ENCODE measurements around the gene KLF7.

KLF7 gene

DNA sequence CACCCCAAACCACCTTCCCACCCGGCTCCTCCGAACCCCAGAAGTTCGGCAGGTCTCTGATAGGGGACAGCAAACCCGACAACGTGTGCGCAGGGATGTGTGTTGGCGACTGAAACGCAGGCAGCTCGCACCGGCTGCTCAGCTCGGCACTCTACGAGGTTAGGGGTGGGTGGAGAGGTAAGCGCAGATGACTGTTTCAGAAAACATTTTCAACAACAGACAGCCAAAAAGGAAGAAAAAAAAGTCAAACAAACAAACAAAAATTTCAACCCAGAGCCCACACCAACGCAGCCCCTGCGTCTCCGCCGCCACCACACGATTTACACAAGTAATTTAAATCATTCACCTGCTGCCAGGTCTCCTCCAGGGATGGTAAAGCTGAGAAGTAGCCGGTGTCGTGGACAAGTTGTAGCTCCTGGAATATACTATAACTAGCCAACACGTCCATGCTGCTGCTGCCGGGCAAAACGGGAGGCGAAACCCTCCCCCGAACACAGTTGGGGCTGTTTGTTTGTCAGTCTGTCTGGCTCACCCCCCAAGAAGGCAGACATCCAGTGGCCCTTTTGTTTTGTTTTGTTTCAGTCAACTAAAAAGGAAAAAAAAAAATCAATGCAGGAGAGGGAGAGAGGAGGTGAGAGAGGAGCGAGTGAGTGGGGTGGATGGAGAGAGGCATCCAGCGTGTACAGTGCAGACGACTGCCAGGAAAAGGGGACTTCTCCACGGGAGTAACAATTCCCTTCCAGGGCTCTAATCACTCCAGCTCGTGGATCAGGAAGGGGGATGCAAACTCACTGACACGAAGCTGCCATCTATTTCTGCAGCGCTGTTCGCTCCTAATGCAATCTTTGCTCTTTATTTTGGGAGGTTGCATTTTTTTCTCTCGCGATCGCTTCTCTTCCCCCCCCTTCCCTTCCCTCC is at the start of gene KLF7:
Gene KLF7, minus strand, starts transcription at position 828 of the 918 bp plus-strand sequence. Its CDS starts 380 bp downstream, at position 448.
- DNase-seq, result peak; percentile 75

DNA sequence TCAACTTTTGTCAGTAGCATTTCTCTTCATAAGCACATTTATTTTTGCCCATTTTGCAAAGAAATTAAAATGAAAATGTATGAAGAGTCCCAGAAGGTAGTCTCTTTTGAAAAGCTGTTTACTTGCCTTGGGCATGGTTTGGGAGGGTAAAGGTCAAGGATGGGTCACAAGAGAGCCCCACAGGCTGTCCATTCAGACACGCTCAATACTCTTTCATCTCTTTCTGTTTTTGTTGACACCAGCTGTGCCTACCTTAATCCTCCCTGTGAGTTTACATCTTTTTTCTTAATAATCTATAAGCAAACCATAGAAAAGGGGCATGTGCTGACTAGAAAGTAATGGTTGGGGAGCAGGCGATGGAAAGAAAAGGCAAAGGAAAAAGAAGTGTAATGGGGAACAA is 49.6 kb upstream of the KLF7 start:
- no peak for DNase-seq

DNA sequence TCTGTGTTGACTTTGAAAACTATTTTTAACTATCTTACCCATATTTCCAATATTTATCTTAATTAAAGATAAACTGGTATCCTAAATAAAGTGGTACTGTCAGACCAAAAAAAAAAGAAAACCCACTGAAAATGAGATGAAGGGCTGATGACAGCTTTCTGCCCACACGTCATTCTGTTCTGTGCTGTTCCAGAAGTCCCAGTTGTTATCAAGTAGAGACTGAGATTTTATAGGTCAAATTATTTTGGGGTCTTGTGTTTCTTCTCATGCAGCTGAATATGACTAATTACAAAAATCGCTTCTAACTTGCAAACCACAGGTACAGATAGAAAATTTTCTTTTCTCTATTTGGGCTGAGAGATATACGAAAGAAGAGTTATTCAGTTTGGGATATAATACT is 48.7 kb upstream of the KLF7 start:
- no peak for DNase-seq

DNA sequence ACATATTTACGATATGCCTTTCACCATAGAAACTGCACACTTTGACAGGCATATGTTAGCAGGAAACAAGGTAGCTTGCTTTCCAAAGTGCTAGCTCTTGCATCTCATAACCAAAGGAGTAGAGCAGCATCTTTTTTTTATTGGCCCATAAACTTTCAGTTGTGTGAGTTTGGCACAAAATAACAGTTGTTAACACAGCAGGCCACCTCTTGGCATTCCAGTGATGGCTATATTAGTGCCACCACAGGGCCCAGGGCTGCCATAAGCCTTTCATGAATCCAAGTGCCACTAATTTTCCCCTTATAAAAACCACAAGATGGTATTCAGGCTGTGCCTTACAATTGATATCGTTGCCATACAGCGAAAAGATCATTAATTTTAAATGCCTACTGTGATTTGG is 40.3 kb upstream of the KLF7 start:
- DNase-seq, result no peak

DNA sequence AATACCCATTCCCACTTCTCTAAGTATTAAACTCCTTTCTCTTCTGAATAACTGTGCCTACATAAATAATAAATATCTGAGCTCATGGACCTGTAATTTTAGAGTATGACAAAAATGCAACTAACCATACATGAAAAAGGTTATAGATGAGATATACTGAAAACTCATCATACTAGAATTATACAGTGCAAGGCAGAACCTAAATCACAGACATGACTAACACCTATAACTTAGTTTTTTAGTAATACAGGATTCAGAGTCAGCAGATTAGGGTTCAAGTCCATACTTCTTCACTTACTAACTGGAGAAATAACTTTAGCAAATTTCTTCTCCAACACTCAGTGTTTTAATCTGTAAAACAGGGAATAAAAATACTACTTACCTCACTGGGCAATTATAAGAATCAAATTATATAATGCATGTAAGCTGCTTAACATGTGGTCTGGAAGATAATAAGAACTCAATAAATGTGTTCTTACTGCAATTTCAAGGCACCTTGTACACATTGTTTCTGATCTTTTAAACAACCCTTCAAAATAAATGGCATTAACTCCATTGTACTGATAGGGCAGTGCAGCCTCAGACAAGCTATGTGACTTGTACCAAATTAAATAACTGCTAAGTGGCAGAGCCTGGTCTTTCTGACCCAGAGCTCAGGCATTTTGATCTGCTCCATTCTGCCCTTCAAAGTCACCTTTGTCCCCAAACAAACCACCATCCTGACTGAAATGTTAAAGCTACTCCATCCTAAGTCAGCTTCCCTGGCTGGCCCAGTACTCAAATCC is 39.6 kb upstream of the KLF7 start:
- no peak for DNase-seq

DNA sequence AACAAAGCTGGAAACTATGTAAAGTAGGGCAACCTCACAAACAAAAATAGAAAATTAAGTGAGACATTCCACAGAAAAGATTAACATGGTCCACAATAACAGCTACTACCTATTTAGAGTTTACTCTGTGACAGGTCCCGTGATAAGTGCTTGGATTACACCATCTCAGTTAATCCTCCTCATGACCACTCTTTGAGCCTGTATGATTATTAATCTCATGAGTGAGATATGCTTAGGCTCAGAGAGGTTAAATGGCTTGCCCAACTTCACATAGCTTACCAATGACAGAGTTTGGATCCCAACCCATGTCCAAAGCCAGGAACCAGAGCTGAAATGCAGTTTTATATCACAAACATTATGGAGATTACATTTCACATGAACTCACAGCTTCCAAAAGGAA is 37.3 kb upstream of the KLF7 start:
- no peak for DNase-seq

DNA sequence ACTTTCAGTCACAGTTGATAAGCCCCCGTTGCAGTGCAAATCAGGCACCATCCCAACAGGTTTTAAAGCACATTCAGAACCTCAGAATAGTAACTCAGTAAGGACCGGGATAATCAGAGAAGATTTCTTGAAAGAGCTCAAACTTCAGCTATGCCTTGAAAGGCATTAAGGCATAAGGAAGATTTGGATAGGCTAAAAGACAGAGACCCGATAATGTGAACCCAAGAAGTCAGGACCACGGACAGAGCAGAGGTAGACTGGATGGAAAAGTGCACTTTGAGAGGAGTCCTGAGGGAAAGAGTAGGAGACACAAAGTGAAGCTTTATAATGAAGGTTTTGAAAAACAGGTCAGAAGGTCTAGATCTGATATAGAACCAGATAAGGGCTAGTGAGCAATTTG is 36.9 kb upstream of the KLF7 start:
- no peak for DNase-seq

DNA sequence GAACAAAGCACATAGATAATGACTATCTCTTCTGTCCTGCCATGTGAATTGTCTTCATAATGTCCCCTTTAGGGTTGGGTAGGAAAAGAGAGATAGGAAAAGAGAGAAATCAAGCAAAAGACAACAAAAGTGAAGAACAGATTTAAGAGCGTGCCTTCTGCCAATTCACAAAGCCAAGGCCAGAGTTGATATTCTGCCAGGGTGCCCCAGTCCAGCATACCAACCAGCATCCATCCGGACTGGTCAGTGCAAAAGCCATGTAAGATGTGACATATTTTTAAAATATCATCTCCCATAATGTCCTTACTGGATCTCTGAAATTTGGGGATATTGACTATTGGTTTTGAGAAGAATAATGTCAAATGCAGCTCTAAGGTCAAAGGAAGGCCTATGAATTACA is 35.7 kb upstream of the KLF7 start:
- no peak for DNase-seq

DNA sequence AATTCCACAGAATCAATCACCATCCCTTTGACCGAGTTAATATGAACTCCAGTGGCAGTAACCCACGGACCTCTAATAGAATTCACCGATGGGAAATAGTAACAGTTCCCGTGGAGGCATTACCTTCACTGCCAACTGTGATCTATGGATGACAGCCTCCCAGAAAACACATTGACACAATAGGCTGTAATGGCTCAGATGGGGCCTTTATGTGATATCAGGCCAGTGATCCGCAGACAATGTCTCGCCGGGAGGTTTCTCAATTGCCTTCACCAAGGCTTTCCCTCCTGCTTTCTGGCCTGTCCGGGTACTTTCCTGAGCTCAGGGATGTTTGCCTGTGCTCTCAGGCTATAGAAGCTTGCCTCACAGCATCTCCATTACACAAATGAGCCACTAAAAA is 34.4 kb upstream of the KLF7 start:
- DNase-seq, result no peak

DNA sequence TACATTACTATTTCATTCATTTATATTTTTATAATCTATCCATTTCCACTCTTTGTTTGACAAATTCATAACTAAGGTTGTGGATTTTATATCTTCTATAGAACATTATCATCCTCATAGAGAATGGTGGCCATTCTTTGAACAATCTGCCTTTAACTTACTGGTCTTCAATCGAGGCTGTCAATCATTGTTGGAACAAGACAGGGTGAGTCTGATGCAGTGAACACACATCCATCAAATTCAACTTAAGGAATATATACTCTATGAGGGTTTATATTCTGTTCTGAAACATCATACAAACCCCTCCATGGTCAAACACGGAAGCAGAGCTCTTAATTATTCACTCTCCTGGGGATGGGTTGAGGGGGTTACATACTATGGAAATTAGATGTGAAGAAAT is 28.3 kb upstream of the KLF7 start:
- DNase-seq, result no peak

DNA sequence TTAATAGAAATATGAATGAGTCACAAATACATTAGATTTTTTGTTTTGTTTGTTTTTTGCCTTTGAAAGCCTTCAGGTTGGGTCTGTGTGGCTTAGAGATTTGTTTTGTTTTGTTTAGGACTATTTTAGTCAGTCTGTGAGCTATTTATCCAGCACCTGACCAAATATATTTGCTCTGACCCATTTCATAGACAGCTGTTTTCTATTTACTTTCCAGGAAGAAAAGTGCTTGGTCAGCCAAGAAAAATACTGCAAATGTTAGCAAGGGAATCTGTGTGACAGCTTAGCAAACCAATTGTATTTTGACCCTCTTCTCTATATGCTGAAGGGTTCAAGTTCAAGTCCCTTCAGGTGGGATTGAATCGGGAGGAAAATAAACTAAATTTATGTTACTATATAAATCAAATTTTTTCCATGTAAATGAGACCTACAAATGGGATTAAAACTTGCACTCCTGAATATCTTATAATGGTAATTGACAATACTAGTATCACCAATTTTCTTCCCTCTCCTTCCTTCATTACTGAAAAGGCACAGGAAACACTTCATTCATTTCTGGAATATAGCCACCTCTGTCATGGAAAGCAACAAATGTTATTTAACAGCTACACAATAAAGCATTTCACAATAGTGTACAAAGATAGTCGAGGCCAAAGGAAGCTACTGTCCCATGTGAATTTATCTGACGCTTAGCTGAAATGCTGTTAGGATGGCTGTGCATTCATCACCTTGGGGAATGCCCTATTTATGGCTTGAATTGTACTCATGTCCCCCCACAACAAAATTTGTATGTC is 23.1 kb upstream of the KLF7 start:
- DNase-seq, result no peak

DNA sequence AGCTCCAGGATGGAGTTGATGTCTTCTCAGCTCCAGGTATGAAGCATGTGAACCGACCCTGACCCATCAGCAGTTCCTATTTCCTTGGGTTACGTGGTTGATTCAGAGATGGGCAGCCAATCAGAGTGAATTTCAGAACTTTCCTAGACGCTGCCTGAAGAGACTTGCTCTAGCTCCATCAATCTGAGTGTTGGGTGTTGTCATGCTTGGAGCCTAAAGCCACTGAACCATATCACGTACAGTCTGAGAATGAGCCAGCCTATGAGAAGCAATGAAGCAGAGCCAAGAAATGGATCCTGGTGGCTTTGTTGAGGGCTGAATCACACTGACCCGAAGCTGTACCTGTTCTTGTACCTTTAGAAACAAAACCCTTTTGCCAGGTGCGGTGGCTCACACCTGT is 19.6 kb upstream of the KLF7 start:
- DNase-seq, result no peak

DNA sequence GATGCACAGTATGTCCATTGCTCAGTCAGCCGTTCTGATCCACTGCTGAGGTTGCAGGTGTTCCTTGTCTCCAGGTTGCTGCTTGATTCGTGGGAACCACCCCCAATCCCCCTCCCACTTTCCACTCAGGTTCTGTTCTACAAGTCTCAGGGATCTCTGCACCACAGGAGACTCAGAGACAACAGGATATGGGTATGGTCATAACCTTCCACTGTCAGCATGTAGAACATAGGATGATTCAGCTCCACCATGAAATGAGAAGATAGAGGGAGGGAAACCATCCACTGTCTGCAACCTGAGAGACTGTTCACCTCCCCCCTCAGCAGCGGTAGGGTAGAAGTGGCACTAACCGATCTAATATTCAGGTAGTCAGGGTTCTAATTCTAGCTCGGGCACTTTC is 19.0 kb upstream of the KLF7 start:
- DNase-seq, result no peak

DNA sequence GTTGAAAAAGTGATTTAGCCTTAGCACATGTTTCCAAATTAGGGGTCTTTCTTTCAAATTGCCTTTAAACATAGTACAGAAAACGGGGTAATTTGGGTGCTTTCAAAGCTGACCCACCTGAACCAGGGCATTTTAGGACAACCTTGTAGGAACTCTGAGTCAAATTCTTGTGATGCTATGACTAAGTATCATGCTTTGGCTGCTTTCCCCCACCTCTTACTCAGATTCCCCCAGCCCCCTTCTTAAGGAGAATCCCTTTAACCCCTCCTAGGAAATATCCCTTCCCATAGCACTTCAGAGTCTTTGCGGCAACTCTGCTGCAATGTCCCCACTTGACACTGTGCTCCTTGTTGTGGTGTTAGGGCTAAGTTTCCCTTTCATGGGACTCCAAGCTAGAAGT is 18.6 kb upstream of the KLF7 start:
- no peak for DNase-seq

DNA sequence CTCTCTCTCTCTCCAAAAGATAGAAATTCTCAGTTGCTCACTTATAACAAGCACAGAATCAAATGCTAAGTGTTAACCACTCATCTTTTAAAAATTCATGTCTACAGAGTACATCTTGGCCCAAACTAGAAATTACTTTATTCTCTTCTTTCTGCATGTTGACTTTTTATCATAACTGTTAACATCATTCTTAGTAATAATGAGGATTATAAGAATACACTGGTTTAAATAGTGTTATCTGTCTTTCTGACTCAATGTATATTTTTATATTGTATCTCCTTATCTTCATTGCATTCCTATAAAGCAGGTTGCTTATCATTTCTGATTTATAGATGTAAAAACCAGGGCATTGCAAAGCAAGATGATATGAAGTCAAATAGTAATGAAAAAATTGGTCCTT is 17.8 kb upstream of the KLF7 start:
- DNase-seq, result no peak

DNA sequence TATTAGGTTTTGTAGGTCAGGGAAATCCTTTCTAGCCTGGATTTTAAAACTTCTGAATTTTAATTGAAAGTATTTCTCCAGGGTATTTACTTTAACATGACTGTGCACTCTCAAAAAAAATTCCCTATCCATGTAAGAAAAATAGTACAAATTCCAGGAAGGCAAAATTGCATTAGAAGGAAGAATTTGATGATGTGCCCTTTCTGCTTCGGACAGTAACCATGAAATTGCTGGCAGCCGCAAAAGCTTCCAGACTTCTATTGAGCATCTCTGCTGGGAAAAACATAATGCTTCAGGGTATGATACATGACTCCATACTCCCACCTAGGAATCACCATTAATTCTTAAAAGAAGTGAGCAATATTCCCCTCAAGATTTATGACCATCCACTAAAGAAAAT is 17.2 kb upstream of the KLF7 start:
- DNase-seq, result no peak

DNA sequence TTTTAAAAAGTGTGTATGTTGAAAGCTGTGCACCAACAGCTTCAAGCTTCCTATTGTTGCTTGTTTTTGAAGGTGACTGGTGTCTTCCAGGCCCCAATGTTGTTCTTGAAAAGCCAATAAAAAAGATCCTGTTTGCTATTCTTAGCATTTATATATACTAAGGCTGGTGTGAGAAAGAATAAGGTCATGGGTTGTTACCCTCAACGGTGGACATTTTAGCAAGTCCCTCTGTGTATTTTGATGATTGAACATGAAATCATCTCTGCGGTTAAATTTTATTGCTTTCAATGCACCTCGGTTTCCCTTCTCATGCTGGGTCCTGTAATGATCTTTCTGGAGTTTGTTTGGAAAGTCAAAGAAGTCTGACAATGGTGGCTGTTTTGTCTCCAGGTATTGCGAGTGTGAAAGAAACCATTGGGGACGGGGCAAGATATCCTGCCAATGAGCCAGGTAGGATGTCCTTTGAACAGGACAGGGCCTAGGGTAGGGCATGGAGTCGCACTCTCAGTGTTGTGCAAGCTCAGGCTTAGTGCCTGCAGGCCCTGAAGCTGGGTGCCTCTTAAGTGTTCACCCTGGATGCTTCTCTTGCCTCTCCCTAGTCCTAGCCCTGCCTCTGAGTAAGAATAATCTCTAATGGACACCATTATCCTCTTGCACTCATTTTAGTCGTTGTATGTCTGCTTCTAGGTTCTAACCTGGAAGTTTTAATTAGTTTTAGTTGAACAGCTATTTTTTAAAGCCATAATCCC is 16.0 kb upstream of the KLF7 start:
- no peak for DNase-seq

DNA sequence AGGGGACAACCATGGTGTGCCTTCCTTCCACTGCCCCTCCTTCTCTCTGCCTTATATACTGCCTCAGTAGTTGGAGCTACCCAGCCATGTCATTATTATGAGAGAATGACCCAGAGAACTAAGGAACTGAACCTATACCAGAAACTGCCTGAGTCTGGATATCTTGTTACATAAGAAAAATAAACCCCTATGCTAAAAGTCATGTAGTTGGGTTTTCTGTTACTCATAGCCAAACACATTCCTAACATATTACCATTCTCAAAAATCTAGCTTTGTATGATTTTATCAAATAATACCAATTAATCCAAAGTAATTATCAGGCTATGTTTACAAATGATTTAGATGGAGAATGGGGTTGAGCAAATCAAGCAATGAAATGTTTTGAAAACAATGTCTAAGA is 15.0 kb upstream of the KLF7 start:
- no peak for DNase-seq

DNA sequence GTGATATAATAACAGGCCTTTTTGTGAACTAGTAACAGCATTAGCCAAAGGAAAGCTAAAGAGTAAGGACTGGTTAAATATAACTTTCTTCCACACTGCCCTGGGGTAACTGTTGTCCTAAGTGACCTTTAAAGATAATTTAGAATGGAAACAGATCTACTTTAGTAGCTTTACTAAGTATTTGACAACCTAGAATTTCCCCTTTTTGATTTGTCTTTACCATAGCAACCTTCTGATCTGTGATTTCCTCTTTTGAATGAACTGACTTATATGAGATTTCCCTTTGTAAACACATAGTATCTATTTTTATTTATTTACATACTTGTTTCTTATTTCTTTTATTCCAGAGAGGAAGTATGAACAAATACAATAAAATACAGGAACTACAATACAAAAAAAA is 10.5 kb upstream of the KLF7 start:
- DNase-seq, result no peak

DNA sequence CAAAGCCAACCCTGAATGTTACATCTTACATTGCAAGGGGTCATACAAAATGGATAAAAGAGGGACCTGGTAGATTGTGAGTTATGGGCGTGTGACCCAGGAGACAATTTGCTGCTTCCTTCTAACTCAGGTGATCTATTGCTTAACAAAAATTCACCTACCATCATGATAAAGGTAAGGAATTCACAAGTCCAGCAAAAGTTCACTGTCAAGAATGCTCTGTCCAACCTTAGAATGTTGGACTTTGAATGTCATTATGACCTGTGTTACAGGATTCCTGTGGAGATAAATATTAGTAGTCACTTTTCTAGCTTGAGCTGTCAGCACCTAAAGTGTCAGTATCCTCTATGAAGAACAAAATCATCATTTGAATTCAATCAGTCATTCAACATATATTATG is 7.9 kb upstream of the KLF7 start:
- no peak for DNase-seq

DNA sequence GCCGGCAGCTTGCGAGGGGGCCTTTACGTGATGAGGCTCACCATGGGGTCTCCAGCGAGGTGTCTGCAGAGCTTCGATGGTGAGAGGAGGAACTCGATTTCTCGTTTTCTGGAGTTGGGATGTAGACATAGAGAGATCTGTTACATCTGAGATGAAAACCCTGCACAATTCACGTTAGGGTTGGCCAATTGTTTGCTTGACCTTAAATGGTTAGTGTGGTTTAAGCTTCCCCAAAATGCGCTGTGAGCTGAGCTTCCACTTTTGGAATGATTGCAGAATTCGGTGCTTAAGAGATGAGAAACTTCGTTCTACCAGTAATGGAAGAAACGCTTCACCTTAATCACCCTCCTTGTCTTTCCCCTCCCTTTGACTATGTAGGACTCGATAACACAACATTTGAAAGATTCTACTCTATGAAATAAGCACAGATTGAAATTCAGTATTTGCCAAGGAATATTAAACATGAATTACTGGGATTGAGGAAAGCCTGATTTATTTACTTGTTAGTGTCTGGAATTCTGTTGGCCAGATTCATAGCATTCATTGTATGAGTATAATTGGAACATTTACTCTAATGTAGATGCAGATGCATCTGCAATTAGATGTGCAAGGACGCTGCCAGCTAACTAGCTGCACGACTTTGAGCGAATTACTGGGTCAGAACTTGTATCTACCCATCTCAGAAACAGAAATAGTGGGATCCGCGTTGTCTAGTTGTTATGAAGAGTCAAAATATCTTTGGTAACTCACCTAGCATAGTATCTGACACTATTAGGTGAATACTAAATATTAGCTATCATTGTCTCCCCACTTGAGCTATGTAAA is 1.6 kb upstream of the KLF7 start:
- DNase-seq, result no peak
